Medulla oblongata (tissue), 1 donor: ENCODE measurements around the gene PIK3CD.

Experiments
- DNase-seq: peaks from one replicate; pipeline ENCODE4 v3.0.0-alpha.2; 2015; ENCODE audit errors: extremely low spot score

The PIK3CD gene

DNA sequence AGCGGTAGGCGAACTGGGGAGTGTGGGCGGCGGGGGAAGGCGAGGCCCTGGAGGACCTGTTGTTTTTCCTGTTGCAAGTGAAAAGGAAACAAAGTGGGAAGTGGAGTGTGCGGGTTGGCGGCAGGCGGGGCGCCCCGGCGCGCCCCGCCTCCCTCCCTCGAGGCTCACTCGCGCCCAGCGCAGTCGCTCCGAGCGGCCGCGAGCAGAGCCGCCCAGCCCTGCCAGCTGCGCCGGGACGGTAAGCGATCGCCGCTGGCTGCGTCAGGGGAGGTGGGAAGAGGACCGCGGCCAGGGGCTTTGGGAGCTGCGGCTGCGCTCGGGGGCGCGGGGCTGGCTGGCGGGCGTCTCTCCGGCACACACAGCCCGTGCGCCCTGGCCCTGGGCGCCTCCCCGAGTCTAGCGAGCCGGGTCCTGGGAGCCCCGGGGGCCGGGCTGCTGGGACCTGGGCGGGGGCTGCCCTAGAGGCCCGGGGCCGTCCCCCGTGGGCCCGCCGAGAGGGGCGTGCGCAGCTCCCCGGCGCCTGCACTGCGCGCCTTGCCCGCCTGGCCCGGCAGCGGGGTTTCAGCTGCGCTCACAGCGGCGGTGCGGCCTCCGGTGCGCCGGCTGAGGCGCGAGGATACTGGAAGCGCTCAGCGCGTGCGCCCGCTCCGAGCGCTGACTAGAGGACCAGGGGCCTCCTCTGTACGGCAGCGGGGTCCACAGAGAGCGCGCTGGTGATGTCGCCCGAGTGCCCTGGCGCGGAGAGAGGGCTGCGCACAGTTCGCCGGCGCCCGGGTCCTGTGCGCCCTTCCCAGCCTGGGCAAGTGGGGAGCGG, at the start of gene PIK3CD:
Gene PIK3CD, plus strand, starts transcription at position 167 of the 814 bp plus-strand sequence. CDS start 58,725 bp downstream, outside the sequence.
- no peak for DNase-seq

GRCh38 chr1:9601942-9602793, 49.4 kb upstream of the PIK3CD start:
- DNase-seq: no peak

GRCh38 chr1:9602794-9603167, 48.8 kb upstream of the PIK3CD start:
- no peak for DNase-seq

DNA sequence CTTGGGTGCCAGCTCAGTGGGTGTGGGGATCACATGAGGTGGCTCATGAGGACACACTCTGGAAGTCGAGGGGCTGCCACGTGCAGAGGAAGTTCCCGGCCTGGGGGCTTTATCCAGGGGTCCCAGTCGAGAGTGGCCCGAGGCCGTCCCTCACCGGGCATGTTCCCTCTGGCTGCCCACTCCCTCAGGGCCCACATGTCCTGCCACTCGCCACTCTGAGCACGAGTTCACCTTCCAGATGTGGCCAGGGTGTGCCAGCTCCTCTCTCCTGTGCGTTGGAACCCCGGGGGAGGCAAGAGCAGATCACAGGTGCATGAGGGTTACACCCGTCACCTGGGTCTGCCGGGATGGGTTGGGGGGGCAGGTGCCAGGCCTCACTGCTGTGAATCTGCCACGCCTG, 48.2 kb upstream of the PIK3CD start:
- no peak for DNase-seq

DNA sequence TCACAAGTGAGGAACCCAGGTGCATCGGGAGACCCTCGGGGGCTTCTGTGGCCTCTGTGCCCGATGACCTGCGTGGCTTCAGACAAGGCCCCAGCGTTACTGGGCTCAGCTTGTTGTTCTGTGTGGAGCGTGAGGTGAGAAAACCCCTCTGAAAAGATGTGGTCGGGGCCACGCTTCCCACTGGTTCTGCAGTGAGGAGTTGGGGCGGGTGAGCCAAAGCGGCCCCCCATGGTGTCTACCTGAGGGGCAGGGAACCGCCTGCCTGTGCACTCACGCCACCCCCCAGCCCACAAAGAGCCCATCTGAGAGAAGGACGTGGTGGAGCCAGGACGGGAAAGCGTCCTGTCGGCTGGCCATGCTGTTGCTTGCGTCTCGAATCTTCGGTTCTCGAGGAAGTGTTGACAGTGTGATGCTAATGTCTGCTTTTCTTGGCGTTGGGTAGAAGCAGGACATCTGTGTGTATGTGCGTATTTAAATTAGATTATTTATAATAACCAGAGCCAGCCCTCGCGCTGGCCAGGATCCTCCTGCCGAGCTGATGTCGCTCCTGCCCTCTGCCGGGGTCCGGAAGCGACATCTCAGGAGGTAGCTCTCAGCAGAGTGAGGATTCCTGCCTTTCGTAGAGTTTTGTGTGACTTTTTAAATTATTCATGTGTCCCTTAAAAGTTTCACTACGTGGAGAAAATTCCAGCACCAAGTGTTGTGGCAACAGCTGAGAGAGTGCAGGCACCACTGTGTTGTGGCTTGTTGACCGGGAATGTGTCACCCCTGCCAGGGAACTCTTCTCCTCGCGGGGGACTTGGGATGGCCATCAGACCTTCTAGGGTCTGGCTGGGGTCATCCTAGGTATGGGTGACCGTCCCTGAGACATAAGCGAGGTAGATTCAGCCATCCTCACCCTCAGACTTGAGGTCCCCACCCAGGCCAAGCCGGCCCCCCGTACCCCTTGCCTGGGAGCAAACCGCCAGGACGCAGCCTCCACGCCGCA, 47.5 kb upstream of the PIK3CD start:
- DNase-seq: no peak

DNA sequence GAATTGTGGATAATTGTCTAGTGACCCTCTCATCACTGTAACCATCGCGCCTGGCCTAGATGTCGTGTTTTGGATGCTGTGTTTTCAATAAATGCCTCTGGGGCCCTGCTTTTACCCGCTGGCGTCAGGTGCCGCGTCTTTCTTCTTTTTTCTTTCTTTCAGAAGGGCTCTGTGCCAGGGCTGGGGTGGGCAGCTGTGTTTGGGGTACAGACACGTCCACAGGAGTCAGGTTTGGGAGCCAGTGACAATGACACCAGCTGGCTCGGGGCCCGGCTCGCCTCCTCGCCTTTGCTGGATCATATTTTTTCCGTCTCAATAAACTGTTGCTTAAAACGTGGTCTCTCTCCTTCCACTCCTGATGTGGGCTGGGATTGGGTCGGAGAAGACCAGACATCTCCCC, 46.7 kb upstream of the PIK3CD start:
- no peak for DNase-seq

DNA sequence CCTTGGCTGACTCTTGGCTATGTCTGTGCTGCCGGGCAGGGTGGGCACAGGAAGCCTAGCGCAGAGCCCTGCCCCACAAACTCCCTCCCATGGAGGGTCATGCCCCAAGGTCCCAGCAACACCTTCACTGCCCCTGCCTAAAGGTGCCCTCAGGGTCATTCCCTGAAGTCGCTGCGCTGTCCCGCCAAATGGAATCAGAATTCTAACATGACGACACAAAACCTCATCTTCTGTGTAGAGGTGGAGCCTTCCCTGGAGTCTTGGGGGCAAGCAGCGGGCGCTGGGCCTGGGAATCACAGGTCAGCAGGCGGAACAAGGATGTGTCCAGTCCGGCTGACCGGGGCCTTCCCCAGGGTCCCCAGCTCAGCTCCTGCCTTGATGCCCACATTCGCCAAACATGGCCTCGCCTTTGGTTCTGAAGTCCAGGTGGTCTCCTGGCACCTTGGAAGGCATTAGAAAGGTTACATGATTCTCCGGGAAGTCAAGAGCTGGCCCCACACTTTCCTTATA, 45.5 kb upstream of the PIK3CD start:
- DNase-seq: no peak

- no peak for DNase-seq
Measured at GRCh38 chr1:9606458-9606857, 45.1 kb upstream of the PIK3CD start.

DNA sequence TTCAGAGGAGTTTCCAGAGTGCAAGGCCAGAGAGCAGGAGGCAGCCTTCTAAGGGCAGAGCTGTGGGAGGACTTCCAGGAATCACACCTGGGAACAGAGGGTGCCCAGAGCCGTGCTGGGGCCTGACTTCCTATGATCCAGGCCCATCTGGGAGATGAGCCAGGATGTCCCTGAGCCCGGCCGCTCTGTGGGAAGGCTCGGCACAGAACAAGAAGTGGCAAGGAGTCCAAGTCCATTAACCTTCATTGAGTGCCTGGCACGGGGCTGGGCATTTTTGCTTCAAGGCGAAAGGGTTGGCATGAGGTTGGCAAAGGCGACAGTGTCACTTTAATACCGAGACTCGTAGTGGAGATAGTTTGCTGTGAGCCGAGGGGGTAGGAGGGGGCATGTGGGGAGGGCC, 44.6 kb upstream of the PIK3CD start:
- peak; percentile 70 for DNase-seq

- no peak for DNase-seq
Measured at GRCh38 chr1:9607352-9607751, 44.2 kb upstream of the PIK3CD start.

DNA sequence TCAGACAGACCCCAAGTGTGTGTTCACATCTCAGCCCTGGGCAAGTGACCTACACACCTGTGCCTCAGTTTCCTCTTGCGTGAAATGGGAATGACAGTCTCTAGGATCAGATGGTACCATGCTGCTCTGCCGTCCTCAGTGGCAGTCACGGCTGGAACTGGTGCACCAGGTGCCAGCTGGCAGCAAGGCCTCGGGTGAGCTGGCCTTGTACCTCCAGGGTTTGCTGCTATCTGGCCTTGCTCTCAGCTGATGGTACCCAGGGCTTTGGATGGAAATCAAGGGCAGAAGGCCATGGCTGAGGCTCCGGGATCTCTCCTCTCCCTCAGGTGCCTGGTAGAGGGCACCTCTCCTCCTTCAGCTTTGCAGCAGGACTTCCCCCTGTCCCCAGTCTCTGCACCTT, 41.5 kb upstream of the PIK3CD start:
- DNase-seq: no peak

DNA sequence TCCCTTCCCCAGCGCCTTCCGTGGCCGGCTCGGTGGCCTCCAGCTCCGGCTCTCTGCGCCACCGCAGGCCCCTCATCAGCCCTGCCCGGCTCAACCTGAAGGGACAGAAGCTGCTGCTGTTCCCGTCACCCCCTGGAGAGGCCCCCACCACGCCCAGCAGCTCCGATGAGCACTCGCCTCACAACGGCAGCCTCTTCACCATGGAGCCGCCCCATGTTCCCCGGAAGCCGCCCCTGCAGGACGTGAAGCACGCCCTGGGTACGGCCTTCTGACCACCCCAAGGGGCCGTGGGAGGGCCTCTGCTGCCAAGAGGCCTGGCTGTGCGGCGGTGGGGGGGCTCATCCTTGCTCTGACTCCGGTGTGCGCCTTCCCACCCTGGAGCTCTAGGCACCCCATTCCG, 41.0 kb upstream of the PIK3CD start:
- no peak for DNase-seq

- no peak for DNase-seq
Measured at GRCh38 chr1:9611716-9612115, 39.8 kb upstream of the PIK3CD start.

- DNase-seq: no peak
Measured at GRCh38 chr1:9612162-9612845, 39.2 kb upstream of the PIK3CD start.

GRCh38 chr1:9612871-9613624, 38.5 kb upstream of the PIK3CD start:
- DNase-seq: no peak

DNA sequence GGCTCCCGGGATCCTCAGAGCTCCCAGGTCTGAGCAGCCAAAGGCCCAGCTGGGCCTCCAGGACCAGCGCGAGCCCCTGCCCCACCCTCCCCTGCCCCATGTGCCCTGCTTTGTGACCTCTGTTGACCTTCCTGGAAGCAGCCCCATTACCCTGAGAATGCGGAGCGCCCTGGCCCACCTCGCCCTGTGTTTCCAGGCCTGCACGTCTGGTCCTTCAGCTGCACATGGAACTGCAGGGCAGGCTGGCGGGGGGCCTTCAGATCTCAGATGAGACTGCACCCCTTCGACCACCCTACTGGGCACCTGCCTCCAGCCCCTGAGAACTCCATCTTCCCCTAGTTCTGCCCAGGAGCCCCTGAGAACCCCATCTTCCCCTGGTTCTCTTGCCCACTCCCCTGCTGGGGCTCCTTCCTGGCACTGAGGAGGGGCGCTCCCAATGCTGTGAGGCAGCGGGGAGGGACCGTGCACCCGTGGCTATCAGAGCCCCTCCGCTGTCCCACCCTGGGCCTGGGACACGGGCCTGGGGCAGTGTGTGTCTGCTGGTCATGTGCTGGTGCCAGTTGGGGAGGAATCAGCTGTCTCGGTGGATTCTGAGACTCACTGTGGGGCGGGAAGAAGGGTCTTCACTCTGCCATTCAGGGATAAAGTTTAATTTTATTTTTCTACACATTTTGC, 37.8 kb upstream of the PIK3CD start:
- DNase-seq: no peak

GRCh38 chr1:9615316-9616063, 36.0 kb upstream of the PIK3CD start:
- peak; percentile 53 for DNase-seq

- DNase-seq: no peak
Measured at GRCh38 chr1:9618909-9619679, 32.4 kb upstream of the PIK3CD start.
